ENCODE results near the gene ATP1A1. TPM values are rescaled to one million over a fixed set of nuclear protein-coding genes. Genes with fewer than 3 reads are reported as not detected.

The ATP1A1 gene
- total RNA-seq, 1 donor from 2014 or later, result 518 TPM

DNA sequence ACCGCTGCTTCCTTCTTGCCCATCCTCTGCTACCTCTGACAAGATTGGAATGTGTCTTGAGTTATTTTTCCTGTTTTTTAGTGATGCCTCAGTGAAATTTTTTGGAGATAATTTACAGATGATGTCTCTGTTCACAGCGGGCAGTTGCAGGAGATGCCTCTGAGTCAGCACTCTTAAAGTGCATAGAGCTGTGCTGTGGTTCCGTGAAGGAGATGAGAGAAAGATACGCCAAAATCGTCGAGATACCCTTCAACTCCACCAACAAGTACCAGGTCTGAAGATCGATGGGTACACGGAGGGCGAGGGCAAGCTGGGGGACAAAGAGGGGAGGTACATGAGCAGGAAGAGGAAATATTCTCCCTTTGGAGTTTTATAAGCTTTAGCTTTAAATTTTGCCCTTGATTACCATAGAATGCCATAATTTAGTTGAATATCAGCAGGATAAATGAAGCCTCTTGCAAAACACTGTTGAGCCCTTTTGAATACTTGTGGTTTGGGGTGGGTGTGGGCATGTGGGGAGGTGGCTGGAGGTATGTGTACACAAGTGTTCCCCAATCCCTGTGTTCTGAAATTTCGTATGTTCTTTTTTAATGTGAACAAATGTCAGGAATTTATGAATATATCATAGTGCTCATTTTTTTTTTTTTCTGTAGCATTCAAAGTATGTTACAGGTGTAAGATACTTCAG is 19.8 kb downstream of the ATP1A1 start:
- Histone ChIP-seq H3K27ac (peak overlapping the region; percentile 34), H3K27me3 (ENCODE audit: low read depth) (no peaks in the 10 kb centered on the region), H3K4me3 (no peak overlapping the region), H3K36me3 (peaks cover 100% of the 10 kb centered on the region), H3K4me1 (peaks cover 46% of the 10 kb centered on the region), H3K9me3 (no peaks in the 10 kb centered on the region)
- TF ChIP-seq, protein P1, sequence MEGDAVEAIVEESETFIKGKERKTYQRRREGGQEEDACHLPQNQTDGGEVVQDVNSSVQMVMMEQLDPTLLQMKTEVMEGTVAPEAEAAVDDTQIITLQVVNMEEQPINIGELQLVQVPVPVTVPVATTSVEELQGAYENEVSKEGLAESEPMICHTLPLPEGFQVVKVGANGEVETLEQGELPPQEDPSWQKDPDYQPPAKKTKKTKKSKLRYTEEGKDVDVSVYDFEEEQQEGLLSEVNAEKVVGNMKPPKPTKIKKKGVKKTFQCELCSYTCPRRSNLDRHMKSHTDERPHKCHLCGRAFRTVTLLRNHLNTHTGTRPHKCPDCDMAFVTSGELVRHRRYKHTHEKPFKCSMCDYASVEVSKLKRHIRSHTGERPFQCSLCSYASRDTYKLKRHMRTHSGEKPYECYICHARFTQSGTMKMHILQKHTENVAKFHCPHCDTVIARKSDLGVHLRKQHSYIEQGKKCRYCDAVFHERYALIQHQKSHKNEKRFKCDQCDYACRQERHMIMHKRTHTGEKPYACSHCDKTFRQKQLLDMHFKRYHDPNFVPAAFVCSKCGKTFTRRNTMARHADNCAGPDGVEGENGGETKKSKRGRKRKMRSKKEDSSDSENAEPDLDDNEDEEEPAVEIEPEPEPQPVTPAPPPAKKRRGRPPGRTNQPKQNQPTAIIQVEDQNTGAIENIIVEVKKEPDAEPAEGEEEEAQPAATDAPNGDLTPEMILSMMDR (IDR thresholded peaks at IDR 0.05), result no peak
- DNase-seq, result peak; percentile 41
- no peak for ATAC-seq
- intact Hi-C loops (cut with DNase I), result no loop called here

DNA sequence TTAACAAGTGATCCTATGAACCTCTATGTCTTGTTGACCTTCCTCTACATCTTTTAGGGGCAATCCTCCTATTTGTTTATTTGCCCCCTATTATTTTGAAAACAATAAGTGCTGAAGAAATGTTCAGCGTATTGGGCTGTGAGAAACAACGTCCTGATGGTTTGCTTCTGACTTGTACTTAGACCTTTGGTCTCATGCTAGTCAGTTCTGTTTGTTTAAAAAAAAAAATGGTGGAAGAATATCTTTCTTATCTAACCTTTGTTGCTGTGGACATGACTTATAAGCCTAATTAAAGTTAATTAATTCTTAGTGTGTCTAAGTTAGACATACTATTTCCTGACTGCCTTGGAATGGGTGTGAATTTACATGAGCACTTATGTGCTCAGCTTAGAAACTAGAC is 20.7 kb downstream of the ATP1A1 start:
- Histone ChIP-seq H3K36me3 (peaks cover 100% of the 10 kb centered on the region), H3K27me3 (ENCODE audit: low read depth) (no peaks in the 10 kb centered on the region), H3K9me3 (no peaks in the 10 kb centered on the region), H3K4me3 (no peak overlapping the region), H3K4me1 (peaks cover 37% of the 10 kb centered on the region), H3K27ac (no peak overlapping the region)
- ATAC-seq (no peak), DNase-seq (no peak)
- intact Hi-C loops (cut with DNase I), result no loop called here
- TF ChIP-seq, protein P1 (IDR thresholded peaks at IDR 0.05), result no peak

GRCh38 chr1:116394270-116394669 is 21.2 kb downstream of the ATP1A1 start:
- Histone ChIP-seq H3K4me1 (peaks cover 34% of the 10 kb centered on the region), H3K36me3 (peaks cover 100% of the 10 kb centered on the region), H3K27ac (no peak overlapping the region), H3K27me3 (ENCODE audit: low read depth) (no peaks in the 10 kb centered on the region), H3K4me3 (no peak overlapping the region), H3K9me3 (no peaks in the 10 kb centered on the region)
- no peak for ATAC-seq
- intact Hi-C loops (cut with DNase I), result no loop called here
- DNase-seq, result no peak
- TF ChIP-seq, protein P1 (IDR thresholded peaks at IDR 0.05), result no peak

GRCh38 chr1:116396769-116397168 is 23.7 kb downstream of the ATP1A1 start:
- Histone ChIP-seq H3K4me3 (no peak overlapping the region), H3K9me3 (no peaks in the 10 kb centered on the region), H3K36me3 (peaks cover 100% of the 10 kb centered on the region), H3K27ac (peak overlapping the region; percentile 47), H3K4me1 (peaks cover 24% of the 10 kb centered on the region), H3K27me3 (ENCODE audit: low read depth) (no peaks in the 10 kb centered on the region)
- DNase-seq (no peak), ATAC-seq (peak; percentile 87 to 88)
- TF ChIP-seq, protein P1 (IDR thresholded peaks at IDR 0.05), result no peak
- intact Hi-C loops (cut with DNase I), result no loop called here

GRCh38 chr1:116397728-116398127 is 24.7 kb downstream of the ATP1A1 start:
- Histone ChIP-seq H3K36me3 (peaks cover 100% of the 10 kb centered on the region), H3K27me3 (ENCODE audit: low read depth) (no peaks in the 10 kb centered on the region), H3K4me3 (no peak overlapping the region), H3K9me3 (no peaks in the 10 kb centered on the region), H3K4me1 (peaks cover 19% of the 10 kb centered on the region), H3K27ac (no peak overlapping the region)
- TF ChIP-seq, protein P1 (IDR thresholded peaks at IDR 0.05), result no peak
- ATAC-seq (no peak), DNase-seq (no peak)
- intact Hi-C loops (cut with DNase I), result no loop called here

All from lower lobe of right lung (tissue), 2 donors.